MM.1S (cell line): ENCODE results near the gene POU4F1.

ENCODE experiments used
- DNase-seq: peaks from one replicate; pipeline ENCODE4 v3.0.0-alpha.2; 2015
- H2AFZ ChIP-seq: fragments of 300-600 bp; sonication (generic); 2 replicates; pipeline ENCODE4 v1.6.0; 2016; ENCODE audit warnings: antibody characterized with exemption, low read length
- H3F3A ChIP-seq: fragments of 300-600 bp; sonication (generic); 2 replicates; pipeline ENCODE4 v1.6.1; 2016; ENCODE audit warnings: mild to moderate bottlenecking, antibody characterized with exemption, low read length, moderate library complexity, mixed read lengths; ENCODE audit not compliant: insufficient read depth
- H3K27ac ChIP-seq: fragments of 300-600 bp; sonication (generic); 2 replicates; pipeline ENCODE4 v1.5.1; 2016; ENCODE audit warnings: mild to moderate bottlenecking, low read length
- H3K27me3 ChIP-seq: fragments of 300-600 bp; sonication (generic); replicated peaks from 2 replicates; pipeline ENCODE4 v1.6.0; 2016; ENCODE audit warnings: low read length; ENCODE audit not compliant: insufficient read depth
- H3K36me3 ChIP-seq: fragments of 300-600 bp; sonication (generic); replicated peaks from 2 replicates; pipeline ENCODE4 v1.6.1; 2016; ENCODE audit warnings: mild to moderate bottlenecking, low read length, mixed read lengths; ENCODE audit not compliant: insufficient read depth
- H3K4me1 ChIP-seq: fragments of 300-600 bp; sonication (generic); 2 replicates; pipeline ENCODE4 v1.6.1; 2016; ENCODE audit warnings: low read length, mixed read lengths
- H3K4me2 ChIP-seq: fragments of 300-600 bp; sonication (generic); 2 replicates; pipeline ENCODE4 v1.6.0; 2016; ENCODE audit warnings: low read depth, low read length
- H3K4me3 ChIP-seq: fragments of 300-600 bp; sonication (generic); 2 replicates; pipeline ENCODE4 v1.5.1; 2016; ENCODE audit warnings: low read length, mixed read lengths
- H3K79me2 ChIP-seq: fragments of 300-600 bp; sonication (generic); 2 replicates; pipeline ENCODE4 v1.6.1; 2016; ENCODE audit warnings: mixed run types, low read length, mixed read lengths
- H3K9ac ChIP-seq: fragments of 300-600 bp; sonication (generic); 2 replicates; pipeline ENCODE4 v1.6.1; 2016; ENCODE audit warnings: low read length, mixed read lengths
- H3K9me2 ChIP-seq: fragments of 300-600 bp; sonication (generic); replicated peaks from 2 replicates; pipeline ENCODE4 v1.6.1; 2016; ENCODE audit warnings: mild to moderate bottlenecking, low read length, mixed read lengths; ENCODE audit not compliant: insufficient read depth
- H3K9me3 ChIP-seq: fragments of 300-600 bp; sonication (generic); replicated peaks from 2 replicates; pipeline ENCODE4 v1.6.1; 2016; ENCODE audit warnings: mild to moderate bottlenecking, low read length, mixed read lengths; ENCODE audit not compliant: insufficient read depth
- H4K20me1 ChIP-seq: fragments of 300-600 bp; sonication (generic); 2 replicates; pipeline ENCODE4 v1.6.1; 2016; ENCODE audit warnings: mild to moderate bottlenecking, low read length, moderate library complexity, mixed read lengths; ENCODE audit not compliant: insufficient read depth
- CTCF ChIP-seq: fragments of 300-600 bp; sonication (generic); IDR thresholded peaks from 2 replicates; pipeline ENCODE4 v1.5.1; 2016; ENCODE audit warnings: antibody characterized with exemption, low read length, mixed read lengths
- EZH2 ChIP-seq: fragments of 300-600 bp; sonication (generic); optimal IDR thresholded peaks from 2 replicates; pipeline ENCODE3; 2017; ENCODE audit warnings: low read depth, mild to moderate bottlenecking, antibody characterized with exemption, low read length, mixed read lengths
- EZH2phosphoT487 ChIP-seq: fragments of 300-600 bp; sonication (generic); IDR thresholded peaks from 2 replicates; pipeline ENCODE4 v1.6.1; 2018; ENCODE audit warnings: antibody characterized with exemption, low read length

Gene POU4F1

GRCh38 chr13:78609464-78610205 lies 6.3 kb upstream of the POU4F1 start:
- Histone ChIP-seq H3K4me3 (peak overlapping the region; percentile 58), H3K9me2 (no peaks in the 10 kb centered on the region), H3F3A (no peaks in the 10 kb centered on the region), H2AFZ (peak overlapping the region; percentile 44; the same call in 1 of the 2 replicates), H3K27me3 (no peaks in the 10 kb centered on the region), H3K27ac (no peak overlapping the region), H3K36me3 (no peaks in the 10 kb centered on the region), H4K20me1 (no peaks in the 10 kb centered on the region), H3K4me1 (0 out of 2 replicates have a peak, but pooled peaks cover 2% of the 10 kb centered on the region), H3K9ac (no peak overlapping the region), H3K9me3 (no peaks in the 10 kb centered on the region), H3K4me2 (peak overlapping the region; percentile 72; the same call in 1 of the 2 replicates), H3K79me2 (no peaks in the 10 kb centered on the region)
- no peak for DNase-seq
- TF ChIP-seq CTCF = no peak
- no peak for TF ChIP-seq EZH2
- no peak for TF ChIP-seq EZH2phosphoT487

DNA sequence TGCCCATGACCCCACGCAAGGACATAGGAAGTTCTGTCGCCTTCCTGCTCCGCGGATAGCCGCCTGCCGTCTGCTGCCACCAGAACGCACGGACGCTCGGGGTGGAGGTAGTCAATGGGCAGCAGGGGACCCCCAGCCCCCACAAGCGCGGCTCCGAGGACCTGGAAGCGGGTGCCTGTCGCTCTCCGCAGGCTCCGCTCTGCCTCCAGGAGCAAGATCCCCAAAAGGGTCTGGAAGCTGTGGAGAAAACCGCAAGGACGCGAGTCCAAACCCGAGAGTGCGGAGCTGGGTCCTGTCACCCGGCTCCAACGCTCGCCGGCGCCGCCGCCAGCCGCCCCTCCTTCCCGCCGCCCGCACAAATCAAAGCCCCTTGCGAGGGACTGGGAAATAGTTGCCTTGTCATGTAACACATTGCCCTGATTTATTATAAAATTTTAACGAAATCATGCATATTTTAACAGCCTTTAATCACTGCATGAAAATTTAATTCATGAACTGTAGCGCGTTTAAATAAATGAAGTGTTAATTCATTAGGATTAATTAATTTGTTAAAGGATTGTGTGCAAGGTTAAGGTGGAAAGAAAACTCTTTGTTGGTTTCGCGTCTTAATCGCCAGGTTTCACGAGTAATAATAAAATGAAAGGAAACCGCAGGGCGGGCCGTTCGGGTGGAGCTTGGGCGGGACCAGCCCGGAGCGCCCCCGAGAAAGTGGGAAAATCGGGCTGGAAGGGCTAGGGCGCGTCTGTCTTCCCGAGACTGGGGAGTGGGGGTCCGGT lies 5.5 kb upstream of the POU4F1 start:
- H3K9me2 ChIP-seq = no peaks in the 10 kb centered on the region
- H3K9ac ChIP-seq = peak overlapping the region; percentile 13; the same call in 1 of the 2 replicates
- DNase-seq = no peak
- H2AFZ ChIP-seq = peak overlapping the region; percentile 44; the same call in 1 of the 2 replicates
- H3K27me3 ChIP-seq = no peaks in the 10 kb centered on the region
- no peaks in the 10 kb centered on the region for H3K36me3 ChIP-seq
- H4K20me1 ChIP-seq = no peaks in the 10 kb centered on the region
- peak overlapping the region; percentile 72; the same call in 1 of the 2 replicates for H3K4me2 ChIP-seq
- H3K4me1 ChIP-seq = 0 out of 2 replicates have a peak, but pooled peaks cover 6% of the 10 kb centered on the region
- H3K79me2 ChIP-seq = no peaks in the 10 kb centered on the region
- H3K4me3 ChIP-seq = peak overlapping the region; percentile 58
- no peak overlapping the region for H3K27ac ChIP-seq
- TF ChIP-seq EZH2phosphoT487 = no peak
- no peak for TF ChIP-seq EZH2
- no peak for TF ChIP-seq CTCF
- H3K9me3 ChIP-seq = no peaks in the 10 kb centered on the region
- no peaks in the 10 kb centered on the region for H3F3A ChIP-seq

GRCh38 chr13:78608252-78608687 lies 4.9 kb upstream of the POU4F1 start:
- Histone ChIP-seq H3K79me2 (no peaks in the 10 kb centered on the region), H3K27ac (no peak overlapping the region), H3K4me2 (peak overlapping the region; percentile 72; the same call in 1 of the 2 replicates), H4K20me1 (no peaks in the 10 kb centered on the region), H3K4me3 (peak overlapping the region; percentile 58), H3K27me3 (no peaks in the 10 kb centered on the region), H3F3A (no peaks in the 10 kb centered on the region), H3K9ac (no peak overlapping the region), H2AFZ (0 out of 2 replicates have a peak overlapping the region, but pooled peaks have one; percentile 44), H3K9me3 (no peaks in the 10 kb centered on the region), H3K36me3 (no peaks in the 10 kb centered on the region), H3K4me1 (0 out of 2 replicates have a peak, but pooled peaks cover 6% of the 10 kb centered on the region), H3K9me2 (no peaks in the 10 kb centered on the region)
- no peak for TF ChIP-seq EZH2phosphoT487
- no peak for TF ChIP-seq CTCF
- TF ChIP-seq EZH2 = no peak
- no peak for DNase-seq
